ENCODE results near the gene HYLS1. TPM values are rescaled to one million over a fixed set of nuclear protein-coding genes. Genes with fewer than 3 reads are reported as not detected.

The HYLS1 gene
- total RNA-seq, 1 experiment from 2014 or later, result 7.7 TPM

GRCh38 chr11:125949271-125950177, 62.1 kb downstream of the HYLS1 start:
- DNase-seq (ENCODE audit: low read depth), result no peak

DNA sequence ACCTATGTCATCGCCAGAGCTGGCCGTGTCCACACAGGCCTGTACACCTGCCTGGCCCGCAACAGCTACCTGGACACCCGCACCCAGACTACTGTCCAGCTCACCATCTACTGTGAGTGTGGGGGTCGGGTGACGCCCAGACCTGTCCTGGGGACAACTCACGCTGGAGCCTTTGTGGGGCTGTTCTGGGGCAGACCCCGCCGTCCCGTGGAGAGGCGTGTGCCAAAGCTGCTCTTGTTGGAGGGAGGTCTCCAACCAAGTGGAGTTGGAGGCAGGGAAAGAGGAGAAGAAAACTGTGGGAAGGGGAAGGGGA, 62.7 kb downstream of the HYLS1 start:
- DNase-seq (ENCODE audit: low read depth), result no peak

Other genes starting within 250 kb of the HYLS1 start
- gene ACRV1, start 206.8 kb upstream of the HYLS1 start, total RNA-seq (2014; rRNA removed; shearing (Covaris generic)), result not detected in 2 replicates
- gene PATE1, start 141.4 kb upstream of the HYLS1 start, total RNA-seq (2014; rRNA removed; shearing (Covaris generic)), result not detected in 2 replicates
- not detected in 2 replicates for gene PATE2, start 108.8 kb upstream of the HYLS1 start, total RNA-seq (2014; rRNA removed; shearing (Covaris generic))
- not detected in 2 replicates for gene PATE3, start 99.5 kb upstream of the HYLS1 start, total RNA-seq (2014; rRNA removed; shearing (Covaris generic))
- not detected in 2 replicates for gene PATE4, start 54.4 kb upstream of the HYLS1 start, total RNA-seq (2014; rRNA removed; shearing (Covaris generic))
- 18.6 and 30.0 TPM in 2 replicates for gene PUS3, start 15.5 kb downstream of the HYLS1 start, total RNA-seq (2014; rRNA removed; shearing (Covaris generic))
- gene DDX25, start 16.8 kb downstream of the HYLS1 start, total RNA-seq (2014; rRNA removed; shearing (Covaris generic)), result not detected in 2 replicates
- gene VSIG10L2, start 58.4 kb downstream of the HYLS1 start, total RNA-seq (2014; rRNA removed; shearing (Covaris generic)), result not detected in 2 replicates
- 8.1 and 24.2 TPM in 2 replicates for gene CDON, start 175.2 kb downstream of the HYLS1 start, total RNA-seq (2014; rRNA removed; shearing (Covaris generic))

Measured in M059J (cell line).